ENCODE data around the gene MPRIP.
"Not testable (repeated sequence)": the region's sequence is repeated elsewhere in the genome, so short reads cannot be mapped to it uniquely, and the experiment has no call there.

MPRIP gene

DNA sequence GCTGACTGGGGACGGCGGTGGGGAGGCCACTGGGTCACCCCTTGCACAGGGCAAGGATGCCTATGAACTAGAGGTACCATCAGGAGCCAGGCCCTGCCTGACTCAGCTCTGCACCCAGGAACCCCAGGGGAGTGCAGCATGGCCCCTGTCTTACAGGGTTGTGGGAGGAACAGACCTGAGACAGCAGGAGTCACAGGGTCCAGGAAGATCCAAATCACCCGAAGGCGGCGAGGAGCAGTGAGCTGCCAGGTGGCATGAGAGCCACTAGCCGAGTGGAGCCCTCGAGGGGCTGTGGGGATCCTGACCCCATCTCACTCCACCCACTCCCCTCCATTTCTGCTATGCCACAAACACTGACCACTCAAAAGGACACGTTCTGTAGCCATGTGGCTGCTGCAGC, 133.1 kb downstream of the MPRIP start:
- no peak for DNase-seq

DNA sequence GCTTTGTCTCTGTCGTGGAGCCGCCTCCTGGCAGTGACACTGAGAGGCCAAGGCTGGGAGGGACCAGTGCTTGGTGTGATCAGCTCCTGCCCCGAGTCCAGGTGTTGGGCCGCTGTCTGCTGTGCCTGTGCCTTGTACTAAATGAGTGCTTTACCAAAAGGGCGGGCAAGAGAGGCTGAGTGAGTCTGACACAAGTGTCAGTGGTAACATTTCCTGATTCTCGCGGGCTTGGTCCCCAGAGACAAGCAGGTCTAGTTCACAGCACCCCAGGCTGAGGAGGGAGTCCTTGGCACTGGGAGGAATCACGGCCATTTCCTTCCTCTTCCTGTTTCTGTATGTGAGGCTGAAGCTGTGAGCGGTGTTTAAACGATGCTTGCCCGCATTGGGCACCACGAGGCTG, 133.7 kb downstream of the MPRIP start:
- no peak for DNase-seq

DNA sequence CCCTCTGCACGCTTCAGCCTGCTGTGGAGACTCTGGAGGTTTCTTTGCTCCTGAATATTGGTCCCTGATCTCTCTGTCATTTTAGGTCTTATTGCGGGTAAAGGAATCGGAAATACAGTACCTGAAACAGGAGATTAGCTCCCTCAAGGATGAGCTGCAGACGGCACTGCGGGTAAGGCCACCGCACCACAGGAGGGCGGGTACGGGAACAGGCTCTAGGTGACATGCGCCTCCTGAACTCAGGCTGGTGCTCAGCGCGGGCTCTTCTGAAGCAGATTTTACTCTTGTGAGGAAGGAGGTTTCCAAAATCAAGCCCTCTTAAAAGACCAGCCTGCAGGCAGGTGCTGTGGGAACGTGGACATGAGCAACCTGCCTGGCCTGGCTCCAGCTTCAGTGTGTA, 134.1 kb downstream of the MPRIP start:
- no peak for DNase-seq

DNA sequence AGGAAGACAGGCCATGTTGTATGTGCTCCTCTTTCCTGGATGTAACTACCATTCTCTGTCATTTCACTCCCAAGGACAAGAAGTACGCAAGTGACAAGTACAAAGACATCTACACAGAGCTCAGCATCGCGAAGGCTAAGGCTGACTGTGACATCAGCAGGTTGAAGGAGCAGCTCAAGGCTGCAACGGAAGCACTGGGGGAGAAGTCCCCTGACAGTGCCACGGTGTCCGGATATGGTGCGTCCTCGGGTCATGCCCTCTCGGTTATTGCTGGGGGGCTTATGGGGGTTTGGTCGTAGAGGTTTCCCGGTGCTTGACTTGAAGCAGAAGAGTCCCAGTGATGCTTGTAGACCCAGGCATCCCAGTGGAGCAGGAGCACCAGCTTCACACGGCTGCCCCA, 134.9 kb downstream of the MPRIP start:
- DNase-seq: no peak

DNA sequence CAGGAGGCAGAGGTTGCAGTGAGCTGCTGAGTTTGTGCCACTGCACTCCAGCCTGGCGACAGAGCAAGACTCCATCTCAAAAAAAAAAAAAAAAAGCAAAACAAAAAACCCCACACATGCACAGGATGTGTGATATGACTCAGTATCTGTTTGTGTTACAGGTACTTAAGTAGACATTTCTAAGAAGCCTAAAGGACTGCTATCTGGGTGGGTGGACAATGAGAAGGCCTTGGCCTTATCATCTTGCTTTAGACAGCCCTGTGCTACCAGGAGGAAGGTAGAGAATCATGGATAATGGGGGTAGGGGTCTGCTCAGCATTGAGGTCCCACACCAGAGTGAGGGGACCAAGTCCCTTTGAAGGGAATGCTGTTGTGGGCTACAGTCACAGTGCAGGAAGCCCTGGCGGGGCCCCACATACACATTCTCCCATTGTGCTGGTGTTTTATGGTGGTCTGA, 137.1 kb downstream of the MPRIP start:
- DNase-seq: no peak

DNA sequence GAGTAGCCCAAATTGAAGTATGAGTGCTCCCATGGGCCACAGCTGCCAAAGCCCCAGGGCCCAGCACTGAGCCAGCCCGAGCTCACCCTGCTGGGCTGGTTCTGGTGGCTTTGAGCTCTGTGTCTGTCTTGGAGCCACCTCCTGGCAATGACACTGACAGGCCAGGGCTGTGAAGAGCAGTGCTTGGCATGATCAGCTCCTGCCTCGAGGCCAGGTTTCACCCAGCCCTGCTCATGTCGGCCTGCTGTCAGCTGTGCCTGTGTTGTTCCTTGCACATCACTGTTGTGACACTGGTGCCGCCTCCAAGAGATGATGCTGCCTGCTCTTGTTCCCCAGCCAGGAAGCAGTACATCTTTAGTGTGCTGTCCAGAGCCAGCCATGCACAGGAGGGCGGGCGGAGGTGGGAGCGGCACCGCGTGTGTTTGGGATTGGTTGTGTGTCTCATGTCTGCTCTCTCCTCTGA, 137.9 kb downstream of the MPRIP start:
- no peak for DNase-seq

DNA sequence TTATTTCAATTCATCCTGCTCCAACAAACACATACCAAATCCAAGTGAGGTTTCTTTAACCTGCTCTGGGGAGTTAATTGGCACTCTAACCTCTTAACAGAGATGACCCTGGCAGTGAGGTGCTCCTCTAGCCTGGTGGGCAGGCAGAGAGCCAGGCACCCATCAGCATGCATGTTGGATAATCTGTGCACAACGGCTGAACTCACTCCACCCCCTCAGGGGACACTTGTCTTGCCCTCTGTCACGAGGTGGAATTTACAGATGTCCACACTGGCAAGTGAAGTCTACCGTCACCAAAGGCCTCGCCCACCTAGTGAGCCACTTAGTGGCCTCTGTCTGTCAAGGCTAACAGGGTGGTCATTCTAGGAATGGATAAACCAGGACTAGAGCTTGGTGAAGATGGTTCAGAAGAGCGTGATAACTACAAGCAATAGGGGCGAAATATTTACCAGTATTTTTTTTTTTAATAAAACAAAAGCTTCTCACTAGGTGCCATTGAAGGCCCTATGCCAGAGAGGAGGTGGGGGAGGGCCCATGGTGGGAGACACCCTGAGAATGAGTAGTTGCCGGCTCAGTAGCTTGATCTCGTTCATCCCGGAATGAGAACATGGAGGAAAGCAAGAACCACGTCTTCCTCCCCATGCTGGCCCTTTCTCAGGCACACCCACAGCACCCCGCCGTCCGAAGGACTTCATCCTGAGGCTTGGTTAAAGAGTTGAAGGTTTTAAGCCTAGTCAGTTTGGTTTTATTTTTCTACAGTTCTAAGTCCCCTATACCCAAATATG, 138.7 kb downstream of the MPRIP start:
- no peak for DNase-seq

DNA sequence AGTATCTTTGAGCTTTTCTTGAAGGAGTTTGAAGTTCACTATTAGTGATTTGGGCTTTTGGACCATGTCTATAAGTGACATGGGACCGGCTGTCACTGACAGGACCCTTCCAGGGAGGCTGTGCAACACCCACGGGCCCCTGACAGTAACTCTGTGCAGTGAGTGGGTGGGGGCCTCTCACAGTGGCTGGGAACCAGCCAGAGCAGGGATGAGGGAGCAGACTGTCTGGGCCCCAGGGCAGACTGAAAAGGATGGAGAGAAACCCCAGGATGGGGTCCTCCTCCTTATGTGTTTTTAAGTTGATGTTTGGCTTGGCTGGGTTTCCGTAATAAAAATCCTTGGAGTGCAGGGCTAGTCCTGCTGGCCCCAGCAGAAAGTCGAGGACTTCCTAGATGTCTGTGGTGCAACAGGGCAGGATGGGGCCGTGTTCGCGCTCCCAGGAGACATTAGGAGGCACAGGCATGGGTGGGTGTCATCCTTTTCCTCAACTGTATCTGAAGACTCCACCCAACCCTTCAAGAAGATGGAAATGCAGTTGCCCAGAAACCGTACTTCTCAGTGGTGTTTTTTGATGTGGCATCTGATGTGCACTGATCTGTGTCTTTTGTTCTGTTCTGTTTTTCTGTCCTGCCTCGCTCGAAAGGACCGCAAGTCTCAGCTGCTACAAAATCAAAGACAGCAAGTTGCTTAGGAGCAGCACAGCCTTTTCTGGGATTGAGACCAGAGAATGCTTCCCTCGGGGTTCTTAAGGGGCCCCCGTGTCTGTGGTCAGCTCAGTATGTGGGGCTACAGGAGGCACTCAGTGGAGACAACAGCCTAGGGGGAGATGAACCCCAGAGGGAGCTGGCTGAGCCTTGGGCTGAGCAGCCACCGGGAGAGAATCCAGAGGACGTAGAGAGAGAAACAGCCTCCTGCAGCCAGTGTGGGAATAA, 139.7 kb downstream of the MPRIP start:
- no peak for DNase-seq

DNA sequence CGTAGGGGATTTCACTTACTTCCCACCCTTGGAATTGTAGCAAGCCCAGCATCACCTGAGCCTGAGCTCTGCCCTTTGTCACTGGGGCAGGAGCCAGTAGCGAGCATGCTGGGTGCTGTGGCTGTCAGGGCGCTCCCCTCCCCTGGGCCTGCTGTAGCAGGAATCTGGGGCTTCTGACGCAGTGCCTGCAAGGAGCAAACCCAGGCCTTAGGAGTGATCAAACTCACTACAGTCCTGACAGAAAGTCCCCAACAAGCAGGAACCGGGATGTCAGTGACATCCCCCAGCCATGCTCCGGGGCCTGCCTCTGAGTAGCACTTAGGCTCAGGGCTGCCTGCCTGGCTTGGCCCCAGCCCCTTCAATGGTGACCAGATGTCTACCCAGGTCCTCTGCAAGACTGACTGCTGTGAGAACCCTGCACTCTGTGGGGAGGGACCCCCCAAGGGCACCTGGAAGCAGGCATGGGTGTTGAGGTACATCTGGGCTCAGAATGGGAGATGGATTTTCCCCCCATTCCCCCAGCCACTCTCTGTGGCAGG, 140.4 kb downstream of the MPRIP start:
- no peak for DNase-seq

DNA sequence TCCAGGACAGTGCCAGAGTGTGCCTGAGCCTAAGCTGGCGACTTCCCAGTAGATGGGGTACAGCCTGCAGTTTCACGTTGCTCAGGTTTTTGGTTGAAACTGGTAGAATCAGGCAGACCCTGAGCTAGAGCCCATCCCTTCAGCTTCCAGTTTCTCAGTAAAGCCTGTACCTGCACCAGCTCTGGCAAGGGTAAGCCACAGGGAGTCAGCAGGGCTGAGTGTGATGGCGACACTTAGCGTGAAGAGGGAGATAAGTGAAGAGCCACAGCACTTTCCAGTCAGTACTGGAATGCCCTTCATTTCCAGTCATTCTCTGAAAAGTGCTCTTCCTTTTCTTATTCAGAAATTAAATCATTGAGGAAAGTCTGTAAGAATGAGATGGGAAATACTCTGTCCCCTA, 141.5 kb downstream of the MPRIP start:
- no peak for DNase-seq

DNA sequence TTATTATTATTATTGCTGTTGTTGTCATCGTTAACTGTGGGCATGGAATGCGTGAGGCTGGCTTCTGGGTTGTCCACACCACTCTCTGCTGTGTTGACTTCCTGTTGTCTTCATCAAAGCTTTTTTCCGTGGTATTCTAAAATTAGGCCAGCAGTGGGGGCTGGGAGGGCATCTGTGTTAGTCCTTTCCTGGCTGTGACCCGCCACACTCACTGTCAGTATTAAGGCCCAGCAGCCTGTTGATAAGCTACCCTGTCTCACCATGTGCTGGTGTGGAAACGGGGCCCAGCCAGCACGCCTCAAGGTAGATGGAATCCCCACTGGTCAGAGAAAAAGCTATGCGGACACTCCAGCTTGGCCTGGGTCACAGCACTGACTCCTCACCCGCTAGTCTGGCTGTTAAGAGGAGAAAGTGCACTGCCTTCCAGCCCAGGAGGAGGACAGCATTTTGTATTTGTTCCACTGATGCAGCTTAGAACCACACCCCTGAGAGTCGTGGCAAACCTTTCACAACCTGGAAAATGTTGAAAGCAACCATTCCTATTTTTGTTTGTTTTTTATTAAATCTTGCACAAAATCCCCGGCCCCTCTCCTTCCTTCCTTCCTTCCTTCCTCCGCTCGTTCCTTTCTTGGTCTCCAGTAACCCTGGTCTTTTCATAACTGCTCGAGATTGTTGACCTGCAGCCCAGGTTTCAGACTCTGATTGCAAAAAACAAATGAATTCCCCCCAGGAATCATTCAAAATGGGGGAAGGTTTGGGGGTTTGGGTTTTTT, 142.9 kb downstream of the MPRIP start:
- not testable (repeated sequence) for DNase-seq

DNA sequence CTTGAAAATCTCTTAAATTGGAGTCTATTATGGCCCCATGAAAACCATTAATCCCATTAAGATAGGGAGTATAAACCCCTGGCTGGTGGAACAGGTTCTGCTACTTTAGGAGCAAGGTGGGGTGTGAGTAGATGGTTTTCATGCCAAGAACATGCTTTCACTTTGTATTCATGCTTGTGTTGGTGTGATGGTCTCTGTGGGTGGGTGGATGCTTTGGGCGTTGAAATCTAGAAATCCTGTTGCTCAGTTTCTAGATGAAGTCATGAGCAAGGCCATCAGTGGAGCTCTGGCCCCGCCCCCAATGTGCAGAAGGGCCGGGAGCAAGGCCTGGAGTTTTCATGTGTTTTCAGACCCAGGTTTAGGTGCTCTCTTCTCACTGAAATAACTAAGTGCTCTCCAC, 143.8 kb downstream of the MPRIP start:
- DNase-seq: no peak

DNA sequence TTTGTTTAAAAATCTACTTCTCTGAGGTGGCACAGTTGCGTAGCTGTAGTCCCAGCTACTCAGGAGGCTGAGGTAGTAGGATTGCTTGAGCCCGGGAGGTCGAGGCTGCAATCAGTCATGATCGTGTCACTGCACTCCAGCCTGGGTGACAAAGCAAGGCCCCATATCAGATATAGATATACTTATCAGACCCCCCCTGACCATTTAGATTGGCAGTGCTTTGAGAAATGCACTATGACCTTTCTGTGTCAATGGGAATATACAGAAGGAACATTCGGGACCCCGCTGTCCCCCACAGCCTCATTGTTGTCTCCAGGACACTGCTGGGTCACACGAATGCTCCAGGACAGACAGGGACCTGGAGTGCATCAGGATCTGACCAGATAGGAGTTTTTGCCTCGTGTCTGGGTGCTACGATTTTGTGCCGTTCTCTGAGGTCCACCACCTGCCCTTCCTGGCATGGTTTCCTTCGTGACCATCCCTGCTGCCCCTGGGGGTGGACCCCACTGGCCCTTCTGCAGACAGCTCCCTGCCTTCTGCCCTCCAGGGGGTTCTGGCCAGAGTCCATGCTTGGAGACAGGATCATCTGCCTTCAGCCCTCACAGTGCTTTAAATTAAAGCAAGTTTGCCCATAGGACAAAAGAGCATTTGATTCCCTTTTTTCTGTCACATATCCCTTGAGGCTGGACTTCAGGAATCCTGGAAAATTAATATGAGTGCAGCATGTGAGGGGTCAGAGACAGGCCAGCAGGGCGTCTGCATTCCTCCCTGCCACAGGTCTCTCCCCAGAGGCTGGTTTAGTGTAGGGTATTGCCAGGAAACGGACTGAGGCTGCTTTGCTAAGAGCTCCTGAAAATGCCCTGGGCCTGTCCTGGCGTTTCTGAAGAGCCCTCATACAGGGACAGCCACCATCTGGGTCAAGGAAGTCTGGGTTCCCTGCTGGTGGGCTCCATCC, 144.6 kb downstream of the MPRIP start:
- DNase-seq: no peak

DNA sequence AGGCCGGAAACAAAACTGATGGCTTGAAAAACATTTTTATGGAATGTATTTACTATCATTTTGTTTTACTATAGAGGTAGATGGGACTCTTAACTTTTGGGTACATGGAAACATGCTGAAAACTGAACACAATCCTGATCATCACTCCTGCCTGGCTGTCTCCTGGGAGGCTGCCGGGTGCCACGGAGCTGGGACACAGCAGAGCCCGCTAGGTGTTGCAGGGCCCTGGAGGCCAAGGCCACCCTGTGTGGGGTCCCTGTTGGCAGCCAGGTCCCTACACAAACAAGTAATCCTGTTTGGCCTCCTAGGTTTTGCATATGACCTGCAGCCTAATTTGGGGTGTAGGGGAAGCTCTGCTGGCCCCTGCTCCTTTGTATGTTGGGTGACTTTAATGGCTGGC, 146.3 kb downstream of the MPRIP start:
- no peak for DNase-seq

DNA sequence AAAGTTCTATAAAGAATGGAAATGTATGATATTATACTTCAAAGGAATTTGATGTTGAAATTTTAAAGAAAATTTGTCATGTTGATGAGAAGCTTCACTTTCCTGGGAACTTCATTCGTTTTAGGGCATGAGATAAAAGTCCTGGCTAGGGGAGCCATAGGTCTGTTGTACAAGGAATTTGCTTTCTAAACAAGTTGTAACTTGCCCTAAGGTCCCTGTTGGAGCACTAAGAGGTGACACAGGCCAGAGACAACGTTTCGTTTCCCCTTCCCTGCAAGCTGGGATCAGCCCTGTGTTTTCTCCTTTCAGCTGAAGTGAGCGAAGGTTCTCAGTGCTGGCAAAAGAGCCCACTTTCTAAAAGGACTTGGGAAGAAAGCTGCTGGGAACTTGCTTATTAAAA, 147.3 kb downstream of the MPRIP start:
- no peak for DNase-seq

DNA sequence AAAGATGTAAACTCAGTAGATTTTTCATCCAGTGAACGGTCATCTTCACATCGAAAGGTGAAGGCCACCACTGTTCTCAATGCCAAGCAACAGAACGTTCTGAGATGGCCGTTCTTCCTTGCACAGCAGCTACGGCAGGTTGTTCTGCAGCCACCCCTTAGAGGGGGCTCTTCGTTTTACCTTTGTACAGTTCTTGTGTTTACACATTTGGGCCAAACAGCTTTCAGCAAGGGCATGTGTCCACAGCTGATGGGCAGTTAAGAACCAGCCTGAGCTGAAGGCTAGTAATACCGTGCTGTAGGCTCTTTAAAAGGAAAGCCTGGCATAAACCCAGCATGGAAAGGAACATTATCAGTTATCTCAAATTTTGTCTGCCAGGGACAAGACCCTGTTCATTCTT, 147.9 kb downstream of the MPRIP start:
- no peak for DNase-seq

DNA sequence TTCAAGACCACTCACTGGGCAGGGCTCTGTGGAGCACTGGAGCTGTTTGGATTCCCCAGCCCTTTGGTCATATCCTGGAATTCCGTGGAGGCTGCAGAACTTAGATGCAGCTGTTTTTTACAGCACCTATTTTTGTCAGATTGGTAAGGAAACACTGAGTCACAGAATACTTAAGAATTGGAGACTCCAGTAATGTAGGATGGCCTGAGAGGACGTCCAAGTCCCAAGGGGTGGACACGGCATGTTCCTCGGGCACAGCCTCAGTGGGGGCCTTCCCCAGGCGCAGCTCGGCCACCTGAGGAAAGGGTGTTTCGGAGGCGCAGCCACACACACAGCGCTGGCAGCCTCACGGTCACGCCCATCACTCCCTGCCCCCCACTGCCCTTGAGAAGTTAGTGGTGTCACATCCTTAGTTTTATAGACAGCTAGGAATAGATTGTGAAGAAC, 149.1 kb downstream of the MPRIP start:
- no peak for DNase-seq

DNA sequence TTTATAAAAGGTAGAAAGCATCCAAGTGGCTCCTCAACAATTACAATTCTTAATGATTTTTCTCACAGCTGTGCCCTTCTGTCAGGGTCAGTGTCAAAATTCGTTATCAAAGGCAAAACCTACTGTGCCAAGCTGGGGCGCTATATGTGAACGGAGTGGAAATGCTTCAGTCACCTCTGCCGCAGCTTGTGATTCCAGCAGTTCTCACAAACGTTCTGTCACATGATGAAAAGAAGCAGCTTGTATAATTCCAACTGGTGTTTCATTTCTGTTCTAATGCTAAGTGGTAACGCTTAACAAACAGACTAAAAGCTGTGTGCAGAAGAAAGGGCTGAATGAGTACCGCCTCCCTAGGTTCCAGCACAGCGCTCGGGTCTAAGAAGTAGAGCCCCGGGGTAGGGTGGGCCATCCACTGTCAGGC, 149.7 kb downstream of the MPRIP start:
- DNase-seq: no peak

DNA sequence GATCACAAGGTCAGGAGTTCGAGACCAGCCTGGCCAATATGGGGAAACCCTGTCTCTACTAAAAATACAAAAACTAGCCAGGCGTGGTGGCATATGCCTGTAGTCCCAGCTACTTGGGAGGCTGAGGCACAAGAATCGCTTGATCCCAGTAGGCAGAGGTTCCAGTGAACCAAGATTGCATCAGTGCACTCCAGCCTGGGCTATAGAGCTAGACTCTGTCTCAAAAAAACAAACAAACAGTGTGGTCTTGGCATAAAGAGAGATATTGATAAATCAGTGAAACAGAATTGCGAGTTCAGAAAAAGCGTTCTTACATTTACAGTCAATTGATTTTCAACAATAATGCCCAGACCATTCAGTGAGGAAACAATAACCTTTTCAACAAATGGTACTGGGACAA, 153.2 kb downstream of the MPRIP start:
- DNase-seq: not testable (repeated sequence)

DNA sequence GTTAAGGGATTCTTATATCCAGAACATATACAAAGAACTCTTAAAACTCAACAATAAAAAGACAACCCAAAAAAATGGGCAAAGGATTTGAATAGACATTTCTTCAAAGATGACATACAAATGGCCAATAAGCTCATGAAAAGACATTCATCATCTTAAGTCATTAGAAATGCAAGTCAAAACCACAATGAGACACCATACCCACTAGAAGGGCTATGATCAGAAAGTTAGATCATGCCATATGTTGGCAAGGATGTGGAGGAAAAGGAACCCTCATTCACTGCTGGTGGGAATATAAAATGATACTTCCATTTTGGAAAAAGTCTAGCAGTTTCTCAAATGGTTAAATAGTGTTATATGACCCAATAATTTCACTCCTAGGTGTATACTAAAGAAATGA, 154.5 kb downstream of the MPRIP start:
- no peak for DNase-seq

DNA sequence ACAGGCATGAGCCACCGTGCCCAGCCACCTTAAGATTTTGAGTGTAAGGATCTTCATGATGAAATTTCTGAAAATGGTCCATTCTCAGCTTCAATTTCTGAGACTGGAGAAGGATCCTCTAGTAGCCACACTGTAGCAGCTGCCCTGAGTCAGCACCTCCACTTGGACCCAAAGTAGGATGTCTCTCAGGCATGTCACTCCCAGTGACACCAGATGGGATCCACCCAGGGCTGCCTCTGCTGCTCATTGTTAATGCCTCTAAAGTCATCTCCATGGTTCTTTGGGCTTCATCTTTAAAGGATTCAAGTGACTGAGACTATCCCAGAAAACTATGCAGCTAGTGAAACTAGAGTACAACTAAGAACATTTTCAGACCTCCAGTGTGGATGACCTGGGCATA, 156.0 kb downstream of the MPRIP start:
- DNase-seq: no peak
